Stimulated activated CD4-positive, alpha-beta T cell treated with anti-CD3 and anti-CD28 coated beads, Interleukin-4, amount 100 ng/mL, for 48 hours (primary cell): Measurements from ENCODE around the gene FUT6.
"Not testable (repeated sequence)": the region's sequence is repeated elsewhere in the genome, so short reads cannot be mapped to it uniquely, and the experiment has no call there.

Experiments
- DNase-seq, 2 donors: peaks; one replicate each; pipeline ENCODE4 v3.0.0-alpha.2; 2020; ENCODE audit warnings: low read depth in 2 of 2

Gene FUT6

DNA sequence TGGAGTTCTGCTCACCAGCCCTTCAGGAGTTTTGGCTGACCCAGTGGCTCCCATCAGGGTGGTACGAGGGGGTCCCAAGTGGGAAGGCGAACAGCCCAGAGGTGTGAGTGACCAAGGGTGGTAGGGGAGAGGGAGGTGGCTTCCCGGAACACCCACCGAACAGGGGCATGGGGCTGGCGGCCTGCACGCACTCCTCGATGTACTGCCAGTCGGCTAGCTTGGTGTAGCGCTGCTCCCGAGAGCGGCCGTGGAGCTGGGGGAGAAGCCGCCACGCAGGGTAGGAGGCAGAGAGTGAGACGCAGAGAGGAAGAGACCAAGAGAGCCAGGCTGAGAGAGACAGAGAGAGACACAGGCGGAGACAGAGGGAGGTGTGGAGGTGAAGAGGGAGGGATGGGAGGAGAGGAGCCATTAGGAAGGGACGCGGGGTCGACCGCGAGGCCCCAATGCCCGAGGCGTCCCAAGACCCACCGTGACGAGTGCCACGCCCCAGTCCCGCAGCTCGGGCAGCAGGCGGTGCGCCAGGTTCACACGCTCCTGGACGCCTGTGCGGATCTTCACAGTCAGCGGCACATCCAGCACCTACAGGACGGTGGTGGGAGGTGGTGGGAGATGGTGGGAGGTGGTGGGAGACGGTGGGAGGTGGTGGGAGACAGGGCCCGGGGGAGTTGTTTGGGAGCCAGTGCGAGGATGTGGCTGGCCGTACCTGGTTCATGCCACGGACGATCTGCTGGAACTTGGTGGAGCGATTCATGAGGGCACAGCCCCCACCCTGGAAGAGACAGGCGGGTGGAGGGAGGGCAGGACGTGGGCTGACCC lies 52.7 kb downstream of the FUT6 start:
- DNase-seq = no peak

DNA sequence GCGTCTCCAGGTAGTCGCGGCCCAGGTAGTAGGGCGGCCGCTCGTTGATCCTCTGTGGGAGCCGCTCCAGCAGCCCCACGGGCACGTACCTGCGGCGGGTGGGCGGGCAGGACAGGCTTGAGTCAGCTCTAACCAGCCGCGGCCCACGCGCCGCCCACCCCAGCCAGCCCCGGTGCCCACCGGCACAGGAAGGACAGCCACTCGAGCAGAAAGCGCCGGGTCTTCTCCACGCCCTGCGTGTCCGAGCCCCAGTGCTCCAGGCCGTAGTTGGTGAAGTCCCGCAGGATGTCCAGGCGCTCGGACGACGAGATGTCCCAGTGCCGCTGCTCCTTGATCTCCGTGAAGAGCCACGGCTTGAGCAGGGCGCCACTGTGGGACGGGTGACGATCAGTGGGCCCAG lies 54.1 kb downstream of the FUT6 start:
- DNase-seq = no peak

DNA sequence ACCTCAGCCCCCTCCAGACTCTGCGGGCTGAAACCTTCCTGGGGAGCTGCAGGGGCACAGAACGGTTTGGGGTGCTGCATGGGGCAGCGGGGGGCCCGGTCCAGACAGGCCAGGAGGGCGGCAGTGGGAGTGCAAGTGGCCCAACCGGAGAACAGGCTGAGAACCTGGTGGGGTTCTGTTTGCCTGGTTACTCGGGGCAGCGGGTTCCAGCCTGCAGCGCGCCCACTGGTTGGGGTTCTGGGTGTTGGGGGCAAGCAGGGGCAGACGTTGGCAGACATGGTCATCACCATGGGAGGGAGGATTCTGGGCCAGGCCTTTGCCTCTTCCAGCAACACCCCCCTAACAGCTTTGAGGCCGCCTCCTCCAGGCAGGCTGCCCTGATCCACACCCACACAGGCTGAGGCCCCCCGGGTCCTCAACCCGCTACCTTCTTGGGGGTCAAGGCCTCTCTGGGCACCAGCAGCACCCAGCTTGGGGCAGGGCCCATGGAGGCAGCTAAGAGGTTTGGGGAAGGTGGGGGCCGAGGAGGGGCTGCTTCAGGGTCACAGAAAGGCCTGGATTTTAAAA lies 54.8 kb downstream of the FUT6 start, which contains the start of gene PRR22:
Gene PRR22 (minus strand): TSS at position 166 of the 567 bp plus-strand sequence. CDS start 86 bp downstream, at position 80.
- DNase-seq = no peak

DNA sequence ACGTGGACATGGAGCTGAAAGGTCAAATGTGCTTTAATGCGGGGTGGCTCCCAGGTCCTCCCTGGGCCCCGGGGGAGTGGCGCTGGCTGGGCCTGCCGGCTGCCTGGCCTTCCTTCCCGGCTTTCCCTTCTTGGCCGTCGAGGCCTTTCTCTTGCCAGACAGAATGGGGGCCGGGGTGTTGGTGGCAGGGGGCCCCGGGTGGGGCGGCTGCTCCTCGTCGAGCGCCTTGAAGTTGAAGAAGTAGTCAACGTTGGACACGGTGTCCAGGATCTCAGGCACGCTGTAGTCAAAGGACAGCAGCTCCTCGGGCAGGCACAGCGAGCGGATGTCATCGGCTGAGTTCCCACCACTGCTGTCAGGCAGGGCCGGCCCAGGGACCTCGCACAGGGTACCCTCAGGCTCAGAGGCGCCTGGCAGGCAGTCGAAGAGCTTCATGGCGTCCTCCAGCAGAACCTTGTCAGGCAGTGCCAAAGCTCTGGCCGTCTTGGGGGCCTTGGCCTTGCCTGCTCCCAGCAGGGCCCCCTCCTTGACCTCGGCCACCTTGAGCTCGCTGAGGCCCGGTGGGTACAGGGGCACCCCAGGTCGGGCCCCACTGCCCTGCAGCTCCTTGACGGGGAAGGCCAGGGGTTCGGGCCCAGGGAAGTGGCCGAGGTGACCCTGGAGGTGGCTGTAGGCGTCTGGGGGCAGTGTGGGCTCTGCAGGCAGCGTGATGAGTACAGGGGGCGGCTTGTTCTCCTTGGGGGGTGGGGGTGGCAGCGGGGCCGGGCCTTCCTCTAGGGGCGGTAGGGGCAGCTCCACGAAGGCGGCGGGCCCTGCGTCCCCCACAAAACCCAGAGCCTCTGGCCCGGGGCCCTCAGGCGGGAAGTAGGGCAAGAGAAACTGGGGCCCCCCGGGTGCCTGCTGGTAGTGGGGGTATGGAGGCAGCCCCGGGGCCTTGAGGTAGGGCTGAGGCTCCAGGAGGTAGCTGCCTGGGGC lies 56.3 kb downstream of the FUT6 start:
- no peak for DNase-seq

DNA sequence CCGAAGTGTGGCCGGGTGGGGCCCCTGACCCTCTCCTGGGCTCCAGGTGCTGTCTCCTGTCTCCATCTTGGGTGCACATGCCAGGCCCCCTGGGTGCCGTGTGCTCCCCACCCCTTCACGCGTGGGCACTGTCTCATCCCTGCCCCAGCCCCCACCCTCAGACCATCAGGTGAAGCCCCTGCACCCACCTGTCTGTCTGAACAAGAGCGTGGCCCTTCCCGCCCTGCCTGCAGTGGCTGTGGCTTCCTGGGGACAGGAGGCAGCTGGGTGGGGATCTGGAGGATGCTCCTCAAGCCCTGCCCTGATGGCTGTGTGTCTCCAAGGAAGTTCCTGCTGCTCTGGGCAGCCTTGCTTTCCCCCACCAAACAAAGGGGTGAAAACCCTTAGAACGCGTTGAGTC lies 57.2 kb downstream of the FUT6 start:
- DNase-seq = no peak

DNA sequence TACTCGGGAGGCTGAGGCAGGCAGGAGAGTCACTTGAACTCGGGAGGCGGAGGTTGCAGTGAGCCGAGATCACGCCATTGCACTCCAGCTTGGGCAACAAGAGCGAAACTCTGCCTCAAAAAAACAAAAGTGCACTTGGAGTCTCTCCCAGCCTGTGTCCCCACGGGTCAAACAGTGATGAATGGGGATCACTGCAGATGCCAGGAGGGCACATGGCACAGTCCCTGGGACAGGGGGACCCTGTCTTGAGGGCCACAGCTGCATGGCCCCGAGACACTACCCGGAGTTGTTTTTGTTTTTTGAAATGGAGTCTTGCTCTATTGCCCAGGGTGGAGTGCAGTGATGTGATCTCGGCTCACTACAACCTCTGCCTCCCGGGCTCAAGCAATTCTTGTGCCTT lies 58.6 kb downstream of the FUT6 start:
- not testable (repeated sequence) for DNase-seq
